ENCODE results near the gene MOCS2. TPM values are rescaled to one million over a fixed set of nuclear protein-coding genes. Genes with fewer than 3 reads are reported as not detected.

Gene MOCS2
- polyA plus RNA-seq, 3 donors: 4.4 to 20.5 (median 18.4) TPM

DNA sequence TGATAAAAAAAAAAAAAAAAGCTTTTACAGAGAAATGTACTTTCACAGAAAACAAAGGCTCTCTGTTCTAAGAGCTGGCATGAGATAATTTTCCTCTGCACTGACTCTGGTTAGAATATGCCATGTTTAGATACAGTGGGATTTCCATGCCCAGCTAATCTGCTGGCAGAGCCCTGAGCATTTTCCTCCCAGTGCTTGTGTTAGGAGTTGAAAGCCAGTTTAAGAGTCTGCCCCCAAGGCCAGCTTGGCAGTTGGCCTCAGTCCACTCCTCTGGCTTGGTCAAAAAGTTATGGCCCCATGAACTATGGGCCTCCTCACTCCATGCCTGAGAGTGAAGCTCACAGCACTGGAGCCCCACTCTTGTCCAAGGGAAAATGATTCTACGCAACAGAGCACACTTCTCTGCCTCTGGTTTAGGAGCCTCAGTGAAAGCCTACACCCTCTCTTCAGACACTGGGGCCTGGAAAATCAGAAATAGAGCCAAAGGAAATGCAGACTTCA lies 21.9 kb downstream of the MOCS2 start:
- H3K27ac ChIP-seq (ENCODE audit: low read depth in 1 of 2, low read length in 2 of 2): no peak overlapping the region
- Mint-ChIP-seq H3K9me3 (no peaks in the 10 kb centered on the region), H3K36me3 (no peaks in the 10 kb centered on the region), H3K27me3 (ENCODE audit: low read depth in 3 of 3) (no peaks in the 10 kb centered on the region), H3K4me1 (peaks cover 2% of the 10 kb centered on the region), H3K4me3 (no peak overlapping the region), H3K27ac (no peak overlapping the region)
- H3K27me3 ChIP-seq (ENCODE audit: control insufficient read depth in 2 of 2, insufficient read depth in 2 of 2, low read length in 2 of 2): no peaks in the 10 kb centered on the region
- H3K4me2 ChIP-seq (replicated peaks; ENCODE audit: extremely low read depth, low read length, poor library complexity, severe bottlenecking): no peak overlapping the region
- H3K9ac ChIP-seq (ENCODE audit: insufficient read depth, low read length, poor library complexity, severe bottlenecking): no peak overlapping the region
- no peaks in the 10 kb centered on the region for H3K4me1 ChIP-seq (ENCODE audit: control insufficient read depth in 1 of 2, insufficient read depth in 2 of 2, low read length in 2 of 2)
- H3K79me2 ChIP-seq (ENCODE audit: insufficient read depth, low read length): no peaks in the 10 kb centered on the region
- intact Hi-C loops (cut with micrococcal nuclease): no loop called here
- TF ChIP-seq, protein P1, sequence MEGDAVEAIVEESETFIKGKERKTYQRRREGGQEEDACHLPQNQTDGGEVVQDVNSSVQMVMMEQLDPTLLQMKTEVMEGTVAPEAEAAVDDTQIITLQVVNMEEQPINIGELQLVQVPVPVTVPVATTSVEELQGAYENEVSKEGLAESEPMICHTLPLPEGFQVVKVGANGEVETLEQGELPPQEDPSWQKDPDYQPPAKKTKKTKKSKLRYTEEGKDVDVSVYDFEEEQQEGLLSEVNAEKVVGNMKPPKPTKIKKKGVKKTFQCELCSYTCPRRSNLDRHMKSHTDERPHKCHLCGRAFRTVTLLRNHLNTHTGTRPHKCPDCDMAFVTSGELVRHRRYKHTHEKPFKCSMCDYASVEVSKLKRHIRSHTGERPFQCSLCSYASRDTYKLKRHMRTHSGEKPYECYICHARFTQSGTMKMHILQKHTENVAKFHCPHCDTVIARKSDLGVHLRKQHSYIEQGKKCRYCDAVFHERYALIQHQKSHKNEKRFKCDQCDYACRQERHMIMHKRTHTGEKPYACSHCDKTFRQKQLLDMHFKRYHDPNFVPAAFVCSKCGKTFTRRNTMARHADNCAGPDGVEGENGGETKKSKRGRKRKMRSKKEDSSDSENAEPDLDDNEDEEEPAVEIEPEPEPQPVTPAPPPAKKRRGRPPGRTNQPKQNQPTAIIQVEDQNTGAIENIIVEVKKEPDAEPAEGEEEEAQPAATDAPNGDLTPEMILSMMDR (IDR thresholded peaks at IDR 0.05): no peak
- no peak for DNase-seq
- H2AFZ ChIP-seq (ENCODE audit: insufficient read depth, low read depth, low read length, poor library complexity, severe bottlenecking): no peak overlapping the region
- no peaks in the 10 kb centered on the region for H3K36me3 ChIP-seq (replicated peaks in 1 of 2; ENCODE audit: control insufficient read depth in 1 of 2, insufficient read depth in 2 of 2, low read length in 2 of 2)
- WGBS (ENCODE audit: insufficient coverage): 80% methylated on average over 1 of the region's 1 CpG
- H4K20me1 ChIP-seq (ENCODE audit: insufficient read depth, low read length): no peaks in the 10 kb centered on the region
- H3K9me3 ChIP-seq (replicated peaks in 1 of 2; ENCODE audit: control insufficient read depth in 1 of 2, insufficient read depth in 1 of 2, low read length in 2 of 2): no peaks in the 10 kb centered on the region
- H3K4me3 ChIP-seq (replicated peaks in 1 of 3; ENCODE audit: low read depth in 2 of 3, low read length in 3 of 3): no peak overlapping the region

DNA sequence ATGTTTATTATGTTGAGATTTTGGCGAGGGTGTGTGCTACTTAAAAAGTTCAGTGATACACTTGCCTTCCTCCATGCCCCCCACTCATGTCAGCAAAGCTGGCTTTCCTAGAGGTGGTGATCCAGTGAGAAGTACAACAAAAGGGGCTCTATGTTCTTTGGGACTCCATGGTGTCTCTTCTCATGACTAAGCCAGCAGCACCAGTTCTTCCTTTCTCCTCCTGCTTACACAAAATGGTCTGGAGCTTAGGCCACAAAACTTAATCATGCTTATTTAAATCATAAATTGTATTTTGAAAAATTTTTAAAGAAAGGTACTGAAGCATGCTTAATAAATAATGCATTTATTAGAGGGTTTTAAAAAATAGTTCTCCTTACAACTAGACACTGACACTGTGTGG lies 22.4 kb downstream of the MOCS2 start:
- no peaks in the 10 kb centered on the region for H3K9me3 ChIP-seq (replicated peaks in 1 of 2; ENCODE audit: control insufficient read depth in 1 of 2, insufficient read depth in 1 of 2, low read length in 2 of 2)
- H3K79me2 ChIP-seq (ENCODE audit: insufficient read depth, low read length): no peaks in the 10 kb centered on the region
- H3K4me2 ChIP-seq (replicated peaks; ENCODE audit: extremely low read depth, low read length, poor library complexity, severe bottlenecking): no peak overlapping the region
- H2AFZ ChIP-seq (ENCODE audit: insufficient read depth, low read depth, low read length, poor library complexity, severe bottlenecking): no peak overlapping the region
- intact Hi-C loops (cut with micrococcal nuclease): no loop called here
- H3K36me3 ChIP-seq (replicated peaks in 1 of 2; ENCODE audit: control insufficient read depth in 1 of 2, insufficient read depth in 2 of 2, low read length in 2 of 2): no peaks in the 10 kb centered on the region
- H3K4me3 ChIP-seq (replicated peaks in 1 of 3; ENCODE audit: low read depth in 2 of 3, low read length in 3 of 3): no peak overlapping the region
- no peaks in the 10 kb centered on the region for H4K20me1 ChIP-seq (ENCODE audit: insufficient read depth, low read length)
- no peaks in the 10 kb centered on the region for H3K36me3 Mint-ChIP-seq
- H3K9me3 Mint-ChIP-seq: no peaks in the 10 kb centered on the region
- no peak for DNase-seq
- peaks cover 2% of the 10 kb centered on the region for H3K4me1 Mint-ChIP-seq
- no peaks in the 10 kb centered on the region for H3K27me3 Mint-ChIP-seq (ENCODE audit: low read depth in 3 of 3)
- H3K4me1 ChIP-seq (ENCODE audit: control insufficient read depth in 1 of 2, insufficient read depth in 2 of 2, low read length in 2 of 2): no peaks in the 10 kb centered on the region
- no peak overlapping the region for H3K9ac ChIP-seq (ENCODE audit: insufficient read depth, low read length, poor library complexity, severe bottlenecking)
- no peak overlapping the region for H3K27ac ChIP-seq (ENCODE audit: low read depth in 1 of 2, low read length in 2 of 2)
- WGBS (ENCODE audit: insufficient coverage): no CpG with 5 or more reads among the region's 1 CpG
- H3K27me3 ChIP-seq (ENCODE audit: control insufficient read depth in 2 of 2, insufficient read depth in 2 of 2, low read length in 2 of 2): no peaks in the 10 kb centered on the region
- TF ChIP-seq, protein P1 (IDR thresholded peaks at IDR 0.05): no peak
- H3K4me3 Mint-ChIP-seq: no peak overlapping the region
- H3K27ac Mint-ChIP-seq: peak overlapping the region in 1 of 7 donors; percentile 55
